ENCODE results near the gene FBXO8. TPM values are rescaled to one million over a fixed set of nuclear protein-coding genes. Genes with fewer than 3 reads are reported as not detected.

FBXO8 gene
- total and polyA plus RNA-seq, 3 experiments from 2014 or later: 14.5 to 20.3 (median 18.3) TPM

Other genes with a start within 250 kb of the FBXO8 start
- 10 to 100 TPM; 20.4 to 22.4 TPM for gene CEP44, start 244 bp upstream of the FBXO8 start, total RNA-seq
- 6.8 TPM for gene CEP44, start 244 bp upstream of the FBXO8 start, polyA plus RNA-seq
- 1 to 10 TPM; 1.4 to 1.6 TPM for gene HPGD, start 238.8 kb upstream of the FBXO8 start, total RNA-seq
- gene HPGD, start 238.8 kb upstream of the FBXO8 start, polyA plus RNA-seq: 18.2 TPM